Activated CD8-positive, alpha-beta memory T cell treated with anti-CD3 and anti-CD28 coated beads for 1 hour (primary cell): Measurements from ENCODE around the gene MBD3L2.
"Not testable (repeated sequence)": the region's sequence is repeated elsewhere in the genome, so short reads cannot be mapped to it uniquely, and the experiment has no call there.

Source experiments
- DNase-seq, 2 donors: peaks; one replicate each; pipeline ENCODE4 v3.0.0-alpha.2; 2020; ENCODE audit warnings: low read depth in 1 of 2; ENCODE audit errors: extremely low read depth in 1 of 2

The MBD3L2 gene

GRCh38 chr19:7049021-7049420 lies at the start of gene MBD3L2:
Gene MBD3L2 (plus strand): TSS chr19:7049321. CDS start chr19:7049374, 53 bp downstream.
- DNase-seq = not testable (repeated sequence)

- no peak for DNase-seq
Measured at GRCh38 chr19:6999933-7000332, 49.2 kb upstream of the MBD3L2 start.

GRCh38 chr19:7000333-7000732 lies 48.8 kb upstream of the MBD3L2 start:
- DNase-seq = no peak

- DNase-seq = no peak
Measured at GRCh38 chr19:7000816-7001215, 48.3 kb upstream of the MBD3L2 start.

GRCh38 chr19:7004313-7004931 lies 44.7 kb upstream of the MBD3L2 start:
- no peak for DNase-seq

GRCh38 chr19:7006135-7006704 lies 42.9 kb upstream of the MBD3L2 start:
- no peak for DNase-seq

GRCh38 chr19:7007859-7008258 lies 41.3 kb upstream of the MBD3L2 start:
- no peak for DNase-seq

GRCh38 chr19:7010722-7011593 lies 38.2 kb upstream of the MBD3L2 start:
- DNase-seq = no peak

GRCh38 chr19:7013678-7014077 lies 35.4 kb upstream of the MBD3L2 start:
- no peak for DNase-seq

- no peak for DNase-seq
Measured at GRCh38 chr19:7018828-7019227, 30.3 kb upstream of the MBD3L2 start.

- DNase-seq = not testable (repeated sequence)
Measured at GRCh38 chr19:7021331-7021730, 27.8 kb upstream of the MBD3L2 start, which contains the start of gene MBD3L2B. Gene MBD3L2B (minus strand): TSS chr19:7021431. CDS start chr19:7021397, 34 bp downstream.

GRCh38 chr19:7028790-7029189 lies 20.3 kb upstream of the MBD3L2 start:
- DNase-seq = not testable (repeated sequence)

GRCh38 chr19:7030278-7030677 lies 18.8 kb upstream of the MBD3L2 start, which contains the start of gene MBD3L5:
Gene MBD3L5 (plus strand): TSS chr19:7030578. CDS start chr19:7030612, 34 bp downstream.
- not testable (repeated sequence) for DNase-seq

GRCh38 chr19:7040079-7040478 lies 9.0 kb upstream of the MBD3L2 start, which contains the start of gene MBD3L4:
Gene MBD3L4 (minus strand): TSS chr19:7040179. CDS start chr19:7040144, 35 bp downstream.
- not testable (repeated sequence) for DNase-seq

GRCh38 chr19:7041563-7041962 lies 7.6 kb upstream of the MBD3L2 start:
- not testable (repeated sequence) for DNase-seq

GRCh38 chr19:7051421-7051820 lies 2.3 kb downstream of the MBD3L2 start:
- not testable (repeated sequence) for DNase-seq

- not testable (repeated sequence) for DNase-seq
Measured at GRCh38 chr19:7052896-7053295, 3.8 kb downstream of the MBD3L2 start.

- not testable (repeated sequence) for DNase-seq
Measured at GRCh38 chr19:7054635-7055368, 5.7 kb downstream of the MBD3L2 start.

GRCh38 chr19:7055679-7056078 lies 6.6 kb downstream of the MBD3L2 start:
- DNase-seq = not testable (repeated sequence)

- not testable (repeated sequence) for DNase-seq
Measured at GRCh38 chr19:7056371-7056770, 7.2 kb downstream of the MBD3L2 start.

- not testable (repeated sequence) for DNase-seq
Measured at GRCh38 chr19:7058576-7058975, 9.5 kb downstream of the MBD3L2 start, which contains the start of gene MBD3L3. Gene MBD3L3 (minus strand): TSS chr19:7058676. CDS start chr19:7058605, 71 bp downstream.
